HFFc6 (cell line): ENCODE results near the gene PKIB. TPM values are rescaled to one million over a fixed set of nuclear protein-coding genes. Genes with fewer than 3 reads are reported as not detected.

Experiments used
- DNase-seq: peaks from one replicate; pipeline ENCODE4 v3.0.0-alpha.2; 2018
- H3K27ac Mint-ChIP-seq: 2 replicates; pipeline ENCODE4 v1.8.0; 2020; ENCODE audit warnings: mild to moderate bottlenecking, mixed read lengths
- H3K27me3 Mint-ChIP-seq: 2 replicates; pipeline ENCODE4 v1.8.0; 2021; ENCODE audit warnings: mild to moderate bottlenecking, moderate library complexity, mixed read lengths; ENCODE audit not compliant: insufficient read depth
- H3K36me3 Mint-ChIP-seq: 2 replicates; pipeline ENCODE4 v1.8.0; 2021; ENCODE audit warnings: low read depth, mixed read lengths
- H3K4me1 Mint-ChIP-seq: 2 replicates; pipeline ENCODE4 v1.8.0; 2020; ENCODE audit warnings: low read depth, mixed read lengths
- H3K4me3 Mint-ChIP-seq: 2 replicates; pipeline ENCODE4 v1.8.0; 2020; ENCODE audit warnings: mild to moderate bottlenecking, moderate library complexity, mixed read lengths
- H3K9me3 Mint-ChIP-seq: 2 replicates; pipeline ENCODE4 v1.8.0; 2020; ENCODE audit warnings: mild to moderate bottlenecking, mixed read lengths
- total RNA-seq, 6 experiments: library from RNA; stranded (reverse); fragmentation: NEBNext Ultra II Directional; extraction: Animal tissue kit (Norgen Biotek cat#: 25700); gene quantifications; 2 replicates in 1 of 6; 3 replicates in 5 of 6; pipeline ENCODE4 v1.2.3, GENCODE V29; 2021
- TF ChIP-seq, protein P1 (sequence below): fragments of 200-600 bp; sonication (generic); IDR thresholded peaks from 2 replicates; pipeline ENCODE4 v1.5.0; 2021; ENCODE audit warnings: antibody characterized with exemption, mild to moderate bottlenecking

PKIB gene
- total RNA-seq, 6 experiments from 2014 or later: 0.22 TPM; not detected in 5

GRCh38 chr6:122652431-122652830 lies 42.2 kb downstream of the PKIB start:
- Mint-ChIP-seq H3K27ac (no peak overlapping the region), H3K36me3 (no peaks in the 10 kb centered on the region), H3K4me1 (no peaks in the 10 kb centered on the region), H3K27me3 (no peaks in the 10 kb centered on the region; the same call in 1 of the 2 replicates), H3K9me3 (peaks cover 21% of the 10 kb centered on the region), H3K4me3 (no peak overlapping the region)
- DNase-seq: no peak
- TF ChIP-seq, protein P1, sequence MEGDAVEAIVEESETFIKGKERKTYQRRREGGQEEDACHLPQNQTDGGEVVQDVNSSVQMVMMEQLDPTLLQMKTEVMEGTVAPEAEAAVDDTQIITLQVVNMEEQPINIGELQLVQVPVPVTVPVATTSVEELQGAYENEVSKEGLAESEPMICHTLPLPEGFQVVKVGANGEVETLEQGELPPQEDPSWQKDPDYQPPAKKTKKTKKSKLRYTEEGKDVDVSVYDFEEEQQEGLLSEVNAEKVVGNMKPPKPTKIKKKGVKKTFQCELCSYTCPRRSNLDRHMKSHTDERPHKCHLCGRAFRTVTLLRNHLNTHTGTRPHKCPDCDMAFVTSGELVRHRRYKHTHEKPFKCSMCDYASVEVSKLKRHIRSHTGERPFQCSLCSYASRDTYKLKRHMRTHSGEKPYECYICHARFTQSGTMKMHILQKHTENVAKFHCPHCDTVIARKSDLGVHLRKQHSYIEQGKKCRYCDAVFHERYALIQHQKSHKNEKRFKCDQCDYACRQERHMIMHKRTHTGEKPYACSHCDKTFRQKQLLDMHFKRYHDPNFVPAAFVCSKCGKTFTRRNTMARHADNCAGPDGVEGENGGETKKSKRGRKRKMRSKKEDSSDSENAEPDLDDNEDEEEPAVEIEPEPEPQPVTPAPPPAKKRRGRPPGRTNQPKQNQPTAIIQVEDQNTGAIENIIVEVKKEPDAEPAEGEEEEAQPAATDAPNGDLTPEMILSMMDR: no peak

- no peaks in the 10 kb centered on the region for H3K4me1 Mint-ChIP-seq
- no peak overlapping the region for H3K4me3 Mint-ChIP-seq
- no peaks in the 10 kb centered on the region for H3K36me3 Mint-ChIP-seq
- TF ChIP-seq, protein P1: no peak
- H3K27me3 Mint-ChIP-seq: no peaks in the 10 kb centered on the region; the same call in 1 of the 2 replicates
- DNase-seq: no peak
- no peak overlapping the region for H3K27ac Mint-ChIP-seq
- H3K9me3 Mint-ChIP-seq: peaks cover 18% of the 10 kb centered on the region
Measured at GRCh38 chr6:122653094-122653493, 42.9 kb downstream of the PKIB start.

DNA sequence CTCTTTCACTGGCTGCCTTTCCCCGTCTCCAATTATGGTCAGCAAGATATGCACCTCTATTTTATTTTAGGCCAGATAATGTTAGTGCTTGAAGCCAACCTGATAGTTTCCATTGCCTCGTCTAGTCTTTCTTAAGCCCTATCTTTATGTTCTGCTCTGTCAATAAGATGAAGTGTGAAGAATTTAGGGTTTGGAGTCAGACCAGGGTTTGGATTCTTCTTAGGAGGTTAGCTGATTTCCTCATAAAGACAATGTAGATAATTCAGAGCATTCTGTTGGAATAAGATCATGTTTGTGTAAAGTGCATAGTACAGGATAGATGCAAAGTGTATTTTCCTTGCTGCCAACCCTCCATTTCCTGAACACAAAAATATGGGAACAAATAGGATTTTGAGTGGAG lies 43.8 kb downstream of the PKIB start:
- TF ChIP-seq, protein P1: no peak
- Mint-ChIP-seq H3K27me3 (no peaks in the 10 kb centered on the region; the same call in 1 of the 2 replicates), H3K4me3 (no peak overlapping the region), H3K4me1 (no peaks in the 10 kb centered on the region), H3K27ac (no peak overlapping the region), H3K9me3 (peaks cover 18% of the 10 kb centered on the region), H3K36me3 (no peaks in the 10 kb centered on the region)
- no peak for DNase-seq

GRCh38 chr6:122657601-122658000 lies 47.4 kb downstream of the PKIB start:
- H3K9me3 Mint-ChIP-seq: peaks cover 5% of the 10 kb centered on the region
- no peaks in the 10 kb centered on the region; the same call in 1 of the 2 replicates for H3K27me3 Mint-ChIP-seq
- no peak overlapping the region for H3K27ac Mint-ChIP-seq
- no peaks in the 10 kb centered on the region for H3K4me1 Mint-ChIP-seq
- TF ChIP-seq, protein P1: no peak
- no peak overlapping the region for H3K4me3 Mint-ChIP-seq
- no peak for DNase-seq
- H3K36me3 Mint-ChIP-seq: no peaks in the 10 kb centered on the region

DNA sequence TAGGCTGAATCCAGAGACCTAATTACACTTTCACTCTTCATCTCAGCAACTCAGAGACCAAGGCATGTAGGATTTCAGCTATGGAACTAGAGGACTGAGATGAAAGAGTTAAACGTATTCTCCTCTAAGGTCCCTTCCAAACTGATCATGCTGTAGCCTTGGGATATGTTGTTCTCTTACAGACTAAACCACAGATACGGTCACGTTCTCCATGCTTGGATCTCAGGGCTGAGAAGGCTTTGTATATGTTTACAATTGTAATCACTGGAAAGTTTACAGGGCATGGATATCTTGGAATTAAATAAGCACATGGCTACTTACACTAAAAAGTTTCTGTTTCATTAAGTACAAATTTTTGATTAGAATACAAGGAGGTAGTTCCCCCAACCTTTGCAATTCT lies 50.1 kb downstream of the PKIB start:
- no peak overlapping the region for H3K27ac Mint-ChIP-seq
- peaks cover 7% of the 10 kb centered on the region; the same call in 1 of the 2 replicates for H3K9me3 Mint-ChIP-seq
- H3K4me3 Mint-ChIP-seq: no peak overlapping the region
- H3K27me3 Mint-ChIP-seq: no peaks in the 10 kb centered on the region
- TF ChIP-seq, protein P1: no peak
- H3K4me1 Mint-ChIP-seq: no peaks in the 10 kb centered on the region
- DNase-seq: no peak
- H3K36me3 Mint-ChIP-seq: no peaks in the 10 kb centered on the region

DNA sequence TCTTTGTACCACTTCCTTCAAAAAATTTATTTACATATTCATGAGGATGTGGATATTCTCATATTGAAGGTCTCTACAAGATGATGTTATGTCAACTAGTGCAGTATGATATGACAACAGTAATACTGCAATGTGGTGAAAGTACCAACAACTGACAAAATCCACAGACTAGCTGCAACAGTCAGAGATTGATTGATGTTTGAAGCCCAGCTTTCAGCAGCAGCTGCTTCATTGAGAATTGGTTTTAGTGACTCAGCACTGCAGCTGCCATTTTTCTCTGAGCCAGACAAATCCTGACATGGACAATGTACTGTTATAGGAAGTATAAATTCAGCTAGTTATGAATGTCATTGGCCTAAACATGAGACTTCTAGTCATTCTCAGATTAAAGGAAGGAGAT lies 53.8 kb downstream of the PKIB start:
- no peak overlapping the region for H3K27ac Mint-ChIP-seq
- H3K36me3 Mint-ChIP-seq: no peaks in the 10 kb centered on the region
- no peak for DNase-seq
- no peaks in the 10 kb centered on the region for H3K27me3 Mint-ChIP-seq
- TF ChIP-seq, protein P1: no peak
- H3K9me3 Mint-ChIP-seq: peaks cover 7% of the 10 kb centered on the region; the same call in 1 of the 2 replicates
- no peak overlapping the region for H3K4me3 Mint-ChIP-seq
- no peaks in the 10 kb centered on the region for H3K4me1 Mint-ChIP-seq
